ENCODE results near the gene GEMIN2. TPM values are rescaled to one million over a fixed set of nuclear protein-coding genes. Genes with fewer than 3 reads are reported as not detected.
"Not testable (repeated sequence)": the region's sequence is repeated elsewhere in the genome, so short reads cannot be mapped to it uniquely, and the experiment has no call there.

Gene GEMIN2
- total RNA-seq, 4 donors from 2014 or later, result 9.7 to 19.8 (median 19.0) TPM

GRCh38 chr14:39140170-39140569 lies 26.0 kb downstream of the GEMIN2 start:
- WGBS, 2 donors, result 81 to 97% methylated on average over 3 of the region's 3 CpGs
- no peaks in the 10 kb centered on the region for H3K4me1 ChIP-seq
- H3K4me3 ChIP-seq, result no peak overlapping the region
- TF ChIP-seq POLR2A (IDR thresholded peaks at IDR 0.05), result no peak
- no peak for TF ChIP-seq CTCF (IDR thresholded peaks at IDR 0.05)
- no peak overlapping the region for H3K27ac ChIP-seq
- no peaks in the 10 kb centered on the region for H3K27me3 ChIP-seq
- intact Hi-C loops (cut with DNase I), result no loop called here
- DNase-seq, result no peak
- no peaks in the 10 kb centered on the region for H3K9me3 ChIP-seq
- peaks cover 0 to 82% (median 11%) of the 10 kb centered on the region in 3 donors for H3K36me3 ChIP-seq

- H3K4me1 ChIP-seq; H3K27me3 ChIP-seq; H3K9me3 ChIP-seq; H3K4me3 ChIP-seq; H3K27ac ChIP-seq; DNase-seq; intact Hi-C loops (cut with DNase I): not testable (repeated sequence)
- H3K36me3 ChIP-seq, result peaks cover 0 to 80% (median 10%) of the 10 kb centered on the region in 3 donors
- 63% methylated on average over 1 of the region's 1 CpG; no CpG with 5 or more reads in 1 of the 2 donors for WGBS, 2 donors
These were observed 27.5 kb downstream of the GEMIN2 start for GRCh38 chr14:39141623-39142022.

GRCh38 chr14:39143226-39143625 lies 29.1 kb downstream of the GEMIN2 start:
- H3K4me3 ChIP-seq; intact Hi-C loops (cut with DNase I); H3K27me3 ChIP-seq; H3K4me1 ChIP-seq; H3K27ac ChIP-seq; DNase-seq; H3K9me3 ChIP-seq: not testable (repeated sequence)
- 52 to 71% methylated on average over 2 of the region's 2 CpGs for WGBS, 2 donors
- peaks cover 0 to 81% (median 0%) of the 10 kb centered on the region in 3 donors for H3K36me3 ChIP-seq

GRCh38 chr14:39145266-39145966 lies 31.3 kb downstream of the GEMIN2 start:
- 83 to 90% methylated on average over 7 of the region's 7 CpGs for WGBS, 2 donors
- no peak overlapping the region for H3K4me3 ChIP-seq
- H3K27me3 ChIP-seq, result no peaks in the 10 kb centered on the region
- no peaks in the 10 kb centered on the region for H3K4me1 ChIP-seq
- TF ChIP-seq POLR2A (IDR thresholded peaks at IDR 0.05) (no peak), CTCF (IDR thresholded peaks at IDR 0.05) (no peak)
- H3K27ac ChIP-seq, result no peak overlapping the region
- intact Hi-C loops (cut with DNase I), result no loop called here
- no peak for DNase-seq
- no peaks in the 10 kb centered on the region for H3K9me3 ChIP-seq
- peaks cover 0 to 81% (median 0%) of the 10 kb centered on the region in 3 donors for H3K36me3 ChIP-seq

GRCh38 chr14:39154594-39155189 lies 40.6 kb downstream of the GEMIN2 start:
- intact Hi-C loops (cut with DNase I), result no loop called here
- no peaks in the 10 kb centered on the region for H3K27me3 ChIP-seq
- H3K4me1 ChIP-seq, result no peaks in the 10 kb centered on the region
- H3K4me3 ChIP-seq, result no peak overlapping the region
- no peak for DNase-seq
- H3K9me3 ChIP-seq, result no peaks in the 10 kb centered on the region
- H3K27ac ChIP-seq, result no peak overlapping the region
- WGBS, 2 donors, result 86 to 91% methylated on average over 9 of the region's 9 CpGs
- peaks cover 10 to 93% (median 20%) of the 10 kb centered on the region in 3 donors for H3K36me3 ChIP-seq
- TF ChIP-seq CTCF (IDR thresholded peaks at IDR 0.05) (no peak), POLR2A (IDR thresholded peaks at IDR 0.05) (no peak)

GRCh38 chr14:39157491-39157890 lies 43.4 kb downstream of the GEMIN2 start:
- WGBS, 2 donors, result 95 to 96% methylated on average over 5 to 6 of the region's 6 CpGs
- Histone ChIP-seq H3K27me3 (no peaks in the 10 kb centered on the region), H3K9me3 (no peaks in the 10 kb centered on the region), H3K36me3 (peaks cover 10 to 93% (median 20%) of the 10 kb centered on the region in 3 donors), H3K4me3 (no peak overlapping the region), H3K4me1 (no peaks in the 10 kb centered on the region), H3K27ac (no peak overlapping the region)
- intact Hi-C loops (cut with DNase I), result no loop called here
- DNase-seq, result no peak
- TF ChIP-seq POLR2A (IDR thresholded peaks at IDR 0.05) (no peak), CTCF (IDR thresholded peaks at IDR 0.05) (no peak)
